Neural crest cell (in vitro differentiated cells): ENCODE data around the gene FOXB1. TPM values are rescaled to one million over a fixed set of nuclear protein-coding genes. Genes with fewer than 3 reads are reported as not detected.

Experiments used
- DNase-seq: peaks from one replicate; pipeline ENCODE4 v3.0.0; 2021; ENCODE audit warnings: low read depth, mixed read lengths, low spot score
- H3K27ac Mint-ChIP-seq: one replicate; pipeline ENCODE4 v1.8.0; 2021; ENCODE audit warnings: mild to moderate bottlenecking, mixed read lengths; ENCODE audit not compliant: unreplicated experiment
- H3K27me3 Mint-ChIP-seq: 2 replicates; pipeline ENCODE4 v1.8.0; 2021; ENCODE audit warnings: low read depth, mild to moderate bottlenecking, mixed read lengths
- H3K36me3 Mint-ChIP-seq: 2 replicates; pipeline ENCODE4 v1.8.0; 2021; ENCODE audit warnings: low read depth, mild to moderate bottlenecking, mixed read lengths
- H3K4me1 Mint-ChIP-seq: 2 replicates; pipeline ENCODE4 v1.8.0; 2021; ENCODE audit warnings: mixed read lengths
- H3K4me3 Mint-ChIP-seq: one replicate; pipeline ENCODE4 v1.8.0; 2021; ENCODE audit warnings: mild to moderate bottlenecking, mixed read lengths
- H3K9me3 Mint-ChIP-seq: 2 replicates; pipeline ENCODE4 v1.8.0; 2021; ENCODE audit warnings: mixed read lengths
- CTCF ChIP-seq: fragments of 200-600 bp; sonication (generic); conservative IDR thresholded peaks from 2 replicates; pipeline ENCODE4 v1.5.0; 2021; ENCODE audit warnings: antibody characterized with exemption, mild to moderate bottlenecking
- total RNA-seq: library from RNA; stranded (reverse); gene quantifications from 2 replicates; pipeline ENCODE4 v1.2.1, GENCODE V29; 2021

FOXB1 gene
- total RNA-seq, 1 donor from 2014 or later = 6.1 TPM

GRCh38 chr15:59995568-59996297 lies 8.4 kb upstream of the FOXB1 start:
- DNase-seq = no peak
- no peak for TF ChIP-seq CTCF
- Mint-ChIP-seq H3K36me3 (no peaks in the 10 kb centered on the region), H3K4me1 (peaks cover 66% of the 10 kb centered on the region), H3K9me3 (no peaks in the 10 kb centered on the region), H3K27ac (no peak overlapping the region), H3K27me3 (peaks cover 100% of the 10 kb centered on the region), H3K4me3 (peak overlapping the region; percentile 64)

GRCh38 chr15:59996298-59997041 lies 7.6 kb upstream of the FOXB1 start:
- Mint-ChIP-seq H3K4me3 (peak overlapping the region; percentile 64), H3K27me3 (peaks cover 100% of the 10 kb centered on the region), H3K4me1 (peaks cover 68% of the 10 kb centered on the region), H3K9me3 (no peaks in the 10 kb centered on the region), H3K27ac (no peak overlapping the region), H3K36me3 (no peaks in the 10 kb centered on the region)
- no peak for DNase-seq
- TF ChIP-seq CTCF = no peak

GRCh38 chr15:59997070-59997701 lies 6.9 kb upstream of the FOXB1 start:
- Mint-ChIP-seq H3K27me3 (peaks cover 100% of the 10 kb centered on the region), H3K4me1 (peaks cover 66% of the 10 kb centered on the region), H3K4me3 (peak overlapping the region; percentile 97), H3K27ac (peak overlapping the region; percentile 46), H3K36me3 (no peaks in the 10 kb centered on the region), H3K9me3 (no peaks in the 10 kb centered on the region)
- TF ChIP-seq CTCF = no peak
- no peak for DNase-seq

- DNase-seq = no peak
- Mint-ChIP-seq H3K4me1 (peaks cover 75% of the 10 kb centered on the region), H3K9me3 (no peaks in the 10 kb centered on the region), H3K27me3 (peaks cover 100% of the 10 kb centered on the region), H3K27ac (peak overlapping the region; percentile 8), H3K4me3 (peak overlapping the region; percentile 97), H3K36me3 (no peaks in the 10 kb centered on the region)
- no peak for TF ChIP-seq CTCF
Observed at GRCh38 chr15:59998305-59998949, 5.7 kb upstream of the FOXB1 start.

GRCh38 chr15:59998950-59999611 lies 5.0 kb upstream of the FOXB1 start:
- TF ChIP-seq CTCF = no peak
- peaks cover 100% of the 10 kb centered on the region for H3K27me3 Mint-ChIP-seq
- H3K4me3 Mint-ChIP-seq = peak overlapping the region; percentile 97
- no peaks in the 10 kb centered on the region for H3K9me3 Mint-ChIP-seq
- no peaks in the 10 kb centered on the region for H3K36me3 Mint-ChIP-seq
- no peak for DNase-seq
- peaks cover 81% of the 10 kb centered on the region for H3K4me1 Mint-ChIP-seq
- peak overlapping the region; percentile 61 for H3K27ac Mint-ChIP-seq
